Mesodermal cell (in vitro differentiated cells): ENCODE measurements around the gene BUD23.

Experiments used
- H3K27ac ChIP-seq: 2 replicates; pipeline ENCODE4 v1.7.0; 2013; ENCODE audit warnings: mild to moderate bottlenecking, low read depth, low read length, moderate library complexity; ENCODE audit not compliant: severe bottlenecking
- H3K36me3 ChIP-seq: 2 replicates; pipeline ENCODE4 v1.7.1; 2013; ENCODE audit warnings: mild to moderate bottlenecking, low read length, moderate library complexity; ENCODE audit not compliant: control insufficient read depth, insufficient read depth
- H3K4me1 ChIP-seq: one replicate; pipeline ENCODE4 v1.7.1; 2013; ENCODE audit warnings: mild to moderate bottlenecking, low read length; ENCODE audit not compliant: insufficient read depth, control insufficient read depth, poor library complexity, severe bottlenecking
- H3K4me3 ChIP-seq: 2 replicates; pipeline ENCODE4 v1.7.0; 2013; ENCODE audit warnings: low read length, control low read depth, mild to moderate bottlenecking; ENCODE audit not compliant: insufficient read depth, poor library complexity, severe bottlenecking; ENCODE audit errors: extremely low read depth
- H3K9me3 ChIP-seq: 2 replicates; pipeline ENCODE4 v1.7.1; 2013; ENCODE audit warnings: mild to moderate bottlenecking, low read length, moderate library complexity; ENCODE audit not compliant: control insufficient read depth
- WGBS, 2 experiments: methylation state at CpG; one replicate each; pipeline ENCODE4 v1.1.5; 2013; ENCODE audit warnings: missing lambda C conversion rate in 2 of 2; ENCODE audit not compliant: insufficient coverage in 2 of 2; 5-methylcytosine and 5-hydroxymethylcytosine counted together

Gene BUD23

DNA sequence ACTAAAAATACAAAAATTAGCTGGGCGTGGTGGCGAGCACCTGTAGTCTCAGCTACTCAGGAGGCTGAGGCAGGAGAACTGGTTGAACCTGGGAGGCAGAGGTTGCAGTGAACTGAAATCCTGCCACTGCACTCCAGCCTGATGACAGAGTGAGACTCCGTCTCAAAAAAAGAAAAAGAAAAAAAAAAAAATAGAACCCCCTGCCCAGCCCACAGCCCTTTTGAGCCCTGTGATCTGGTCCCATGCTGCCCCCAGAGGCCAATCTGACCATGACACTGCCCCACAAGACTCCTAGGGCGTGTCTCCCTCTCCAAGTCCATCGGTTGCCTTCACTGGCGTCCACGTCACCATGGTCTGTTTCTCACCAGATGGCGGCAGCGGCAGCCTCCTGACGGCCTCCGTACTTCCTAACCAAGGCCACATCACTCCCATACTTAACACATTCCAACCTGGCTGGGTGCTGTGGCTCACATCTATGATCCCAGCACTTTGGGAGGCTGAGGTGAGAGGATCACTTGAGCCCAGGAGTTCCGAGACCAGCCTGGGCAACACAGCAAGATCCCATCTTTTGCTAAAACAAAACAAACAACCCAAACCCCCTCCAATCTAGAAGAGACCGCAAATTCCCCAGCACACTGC is 18.1 kb downstream of the BUD23 start:
- Histone ChIP-seq H3K27ac (no peak overlapping the region), H3K4me3 (no peak overlapping the region), H3K4me1 (peaks cover 5% of the 10 kb centered on the region), H3K9me3 (no peaks in the 10 kb centered on the region), H3K36me3 (peaks cover 64% of the 10 kb centered on the region)
- WGBS, 2 experiments, result 65 to 78% methylated on average over 8 to 10 of the region's 13 CpGs

DNA sequence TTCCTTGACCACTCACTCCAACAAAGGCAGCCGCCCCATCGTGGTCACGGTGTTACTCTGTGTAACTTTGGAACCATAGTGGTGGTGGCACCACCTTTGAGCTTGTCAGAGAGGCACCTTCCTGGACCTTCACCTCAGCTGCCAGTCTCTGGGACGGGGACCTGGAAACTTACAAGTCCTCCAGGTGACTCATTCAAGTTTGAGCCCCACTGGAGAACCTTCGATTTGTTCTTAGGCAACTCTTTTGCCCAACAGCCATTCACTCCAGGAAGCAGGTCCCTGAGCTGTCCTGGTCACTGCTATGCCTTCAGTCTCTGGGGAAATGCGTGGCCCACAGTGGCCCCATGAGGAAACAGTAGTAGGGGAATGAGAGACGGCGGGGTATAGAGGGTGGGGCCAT is 18.8 kb downstream of the BUD23 start:
- Histone ChIP-seq H3K36me3 (peaks cover 61% of the 10 kb centered on the region), H3K4me1 (peaks cover 5% of the 10 kb centered on the region), H3K9me3 (no peaks in the 10 kb centered on the region), H3K4me3 (no peak overlapping the region), H3K27ac (no peak overlapping the region)
- 92 to 98% methylated on average over 8 of the region's 8 CpGs for WGBS, 2 experiments

DNA sequence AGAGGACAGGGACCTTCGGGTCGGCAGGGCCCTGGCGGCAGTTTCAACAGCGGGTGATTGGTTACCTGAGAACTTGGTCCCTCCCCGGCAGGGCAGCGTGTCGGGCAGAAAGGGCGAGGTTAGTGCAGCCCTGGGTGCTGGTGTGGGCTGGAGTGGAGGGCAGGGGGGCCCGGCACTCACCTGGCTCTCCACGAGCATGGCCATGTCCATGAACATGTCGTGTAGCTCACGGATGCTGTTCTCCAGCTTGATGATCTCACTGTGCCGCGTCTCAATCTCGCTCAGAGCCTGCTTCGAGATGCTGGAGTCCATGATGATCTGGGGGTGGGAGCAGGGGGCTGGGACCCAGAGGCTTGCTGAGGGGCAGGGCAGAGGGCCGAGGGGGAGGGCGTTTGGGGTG is 19.3 kb downstream of the BUD23 start:
- no peaks in the 10 kb centered on the region for H3K9me3 ChIP-seq
- H3K27ac ChIP-seq, result no peak overlapping the region
- 96 to 97% methylated on average over 14 of the region's 18 CpGs for WGBS, 2 experiments
- peaks cover 56% of the 10 kb centered on the region for H3K36me3 ChIP-seq
- H3K4me3 ChIP-seq, result no peak overlapping the region
- peaks cover 5% of the 10 kb centered on the region for H3K4me1 ChIP-seq

- H3K9me3 ChIP-seq, result no peaks in the 10 kb centered on the region
- no peak overlapping the region for H3K4me3 ChIP-seq
- H3K27ac ChIP-seq, result no peak overlapping the region
- H3K4me1 ChIP-seq, result peaks cover 5% of the 10 kb centered on the region
- H3K36me3 ChIP-seq, result peaks cover 51% of the 10 kb centered on the region
- 72% methylated on average over 13 of the region's 13 CpGs for WGBS, 2 experiments
Measured at GRCh38 chr7:73703225-73703624, 19.8 kb downstream of the BUD23 start.

DNA sequence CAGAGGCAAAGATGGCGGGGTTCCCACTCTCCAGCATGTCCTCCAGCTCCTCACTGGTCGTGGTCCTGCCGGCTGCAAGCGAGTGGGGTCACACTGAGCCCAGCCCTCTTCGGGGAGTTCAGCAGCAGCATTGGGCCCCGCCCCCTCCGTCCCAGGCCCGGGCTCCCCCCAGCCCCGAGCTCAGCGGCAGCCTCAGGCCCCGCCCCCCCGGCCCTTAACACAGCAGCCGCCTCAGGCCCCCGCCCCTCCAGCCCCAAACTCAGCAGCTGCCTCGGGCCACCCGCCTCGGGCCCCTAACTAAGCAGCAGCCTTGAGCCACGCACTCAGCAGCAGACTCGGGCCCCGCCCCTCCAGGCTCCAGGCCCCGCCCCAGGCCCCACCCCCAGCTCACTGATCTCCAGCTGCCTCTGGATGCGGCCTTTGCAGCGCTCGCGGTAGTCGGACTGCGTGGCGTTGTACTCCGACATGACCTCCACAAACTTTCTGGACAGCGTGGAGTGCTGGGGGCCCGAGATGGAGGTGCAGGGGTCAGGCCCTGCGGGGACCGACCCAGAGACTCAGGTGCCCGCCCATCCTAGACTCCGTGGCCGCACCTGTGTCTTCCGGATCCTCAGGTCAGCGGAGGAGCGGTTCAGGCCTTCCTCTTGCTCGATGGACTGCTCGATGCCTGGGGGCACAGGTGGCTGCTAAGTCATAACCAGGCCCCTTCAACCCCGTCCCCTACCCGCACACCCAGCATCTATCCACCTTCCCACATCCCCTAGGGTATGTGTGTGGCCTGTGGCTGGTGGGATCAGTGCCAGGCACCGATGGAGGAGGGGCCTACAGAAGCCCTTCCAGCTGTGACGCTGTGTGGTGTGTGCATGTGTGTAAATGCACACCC is 20.6 kb downstream of the BUD23 start:
- 46 to 52% methylated on average over 23 to 31 of the region's 45 CpGs for WGBS, 2 experiments

GRCh38 chr7:73704640-73705550 is 21.5 kb downstream of the BUD23 start:
- Histone ChIP-seq H3K27ac (no peak overlapping the region), H3K9me3 (no peaks in the 10 kb centered on the region), H3K4me1 (peaks cover 5% of the 10 kb centered on the region), H3K4me3 (no peak overlapping the region), H3K36me3 (peaks cover 43% of the 10 kb centered on the region)
- 92% methylated on average over 10 to 20 of the region's 23 CpGs for WGBS, 2 experiments

More for the DNA sequence above, 20.6 kb downstream of the BUD23 start:
- Histone ChIP-seq H3K4me3 (no peak overlapping the region), H3K27ac (no peak overlapping the region), H3K9me3 (no peaks in the 10 kb centered on the region), H3K4me1 (peaks cover 5% of the 10 kb centered on the region), H3K36me3 (peaks cover 48% of the 10 kb centered on the region)

DNA sequence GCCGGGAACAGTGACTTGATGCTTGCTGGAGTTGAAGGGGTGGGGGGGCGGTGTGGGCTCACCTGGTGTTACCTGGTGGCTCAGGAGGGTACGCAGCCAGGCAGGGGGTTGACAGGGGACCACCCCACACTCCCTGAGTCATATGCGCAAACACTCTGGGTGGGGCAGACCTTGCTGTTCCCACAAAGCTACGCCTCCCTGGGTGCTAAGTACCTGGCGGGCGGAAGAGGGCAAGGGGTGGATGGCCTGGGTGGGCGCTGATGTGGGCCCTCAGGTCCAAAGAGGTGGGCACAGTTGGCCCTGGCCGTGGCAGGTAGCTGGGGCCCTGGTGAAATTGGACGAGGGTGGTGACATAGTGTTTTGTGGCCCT is 22.1 kb downstream of the BUD23 start:
- 88 to 96% methylated on average over 7 to 9 of the region's 10 CpGs for WGBS, 2 experiments
- no peaks in the 10 kb centered on the region for H3K9me3 ChIP-seq
- no peak overlapping the region for H3K27ac ChIP-seq
- no peak overlapping the region for H3K4me3 ChIP-seq
- peaks cover 38% of the 10 kb centered on the region for H3K36me3 ChIP-seq
- H3K4me1 ChIP-seq, result peaks cover 5% of the 10 kb centered on the region

DNA sequence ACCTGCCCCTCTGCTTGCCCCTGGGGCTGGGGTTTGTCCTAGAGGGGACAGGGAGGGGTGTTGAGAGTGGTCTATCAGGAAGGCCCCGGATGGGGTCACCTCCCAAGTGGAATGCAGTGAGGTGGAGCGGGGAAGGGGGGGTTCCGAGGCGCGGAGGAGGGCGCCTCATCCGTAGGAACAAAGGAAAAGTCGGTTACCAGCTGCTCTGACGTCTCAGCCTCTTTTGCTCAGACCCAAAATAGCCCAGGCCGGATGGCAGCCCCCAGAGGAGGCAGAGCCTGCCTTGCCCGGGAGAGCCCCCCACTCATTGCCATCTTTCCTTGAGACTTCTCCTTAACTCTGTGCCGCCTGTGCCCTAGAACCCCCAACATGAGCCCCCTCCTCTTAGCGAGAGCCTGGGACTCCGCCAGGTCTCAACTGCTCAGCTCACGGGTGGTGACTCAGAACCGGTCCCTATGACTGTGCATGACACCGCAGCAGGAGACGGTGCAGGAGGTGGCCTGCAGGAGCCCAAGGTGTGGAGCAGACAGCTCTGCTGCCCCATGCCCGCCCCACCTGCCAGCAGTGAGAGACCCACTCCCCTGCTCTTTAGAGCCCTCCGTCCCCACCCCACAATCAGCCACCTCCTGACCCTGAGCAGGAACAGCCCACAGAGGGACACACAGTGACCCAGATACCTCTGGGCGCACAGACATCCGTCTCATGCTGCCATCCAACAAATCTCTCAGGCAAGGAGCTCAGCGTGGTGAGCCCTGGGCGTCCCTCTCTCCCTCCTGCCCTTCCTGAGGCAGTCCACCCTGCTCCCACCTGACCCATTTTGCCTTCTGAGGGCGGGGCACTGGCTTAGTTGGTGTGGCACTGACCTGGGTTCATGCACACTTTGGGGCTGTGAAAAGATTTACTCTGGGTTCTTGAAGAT is 23.0 kb downstream of the BUD23 start:
- WGBS, 2 experiments, result 85 to 89% methylated on average over 22 to 24 of the region's 25 CpGs
- Histone ChIP-seq H3K4me3 (no peak overlapping the region), H3K36me3 (peaks cover 33% of the 10 kb centered on the region), H3K9me3 (no peaks in the 10 kb centered on the region), H3K27ac (no peak overlapping the region), H3K4me1 (peaks cover 5% of the 10 kb centered on the region)

GRCh38 chr7:73707045-73707631 is 23.7 kb downstream of the BUD23 start:
- no peak overlapping the region for H3K27ac ChIP-seq
- WGBS, 2 experiments, result 79 to 85% methylated on average over 8 to 14 of the region's 15 CpGs
- no peak overlapping the region for H3K4me3 ChIP-seq
- H3K9me3 ChIP-seq, result no peaks in the 10 kb centered on the region
- peaks cover 5% of the 10 kb centered on the region for H3K4me1 ChIP-seq
- H3K36me3 ChIP-seq, result peaks cover 26% of the 10 kb centered on the region
